Measurements from ENCODE around the gene TRAF7.
"Not testable (repeated sequence)": the region's sequence is repeated elsewhere in the genome, so short reads cannot be mapped to it uniquely, and the experiment has no call there.

The TRAF7 gene

GRCh38 chr16:2111009-2111353 lies 44.6 kb upstream of the TRAF7 start:
- not testable (repeated sequence) for H4K20me1 ChIP-seq (ENCODE audit: insufficient read depth, low read length); H3K9me3 ChIP-seq (ENCODE audit: insufficient read depth, low read length); H3K79me2 ChIP-seq (ENCODE audit: low read length); H3K27ac ChIP-seq (ENCODE audit: low read length); H3K27me3 ChIP-seq (ENCODE audit: low read depth, low read length); H3K9ac ChIP-seq (ENCODE audit: low read length); H3K4me3 ChIP-seq (ENCODE audit: low read length); H3K4me1 ChIP-seq (ENCODE audit: low read length); H3K4me2 ChIP-seq (ENCODE audit: low read length); H3K36me3 ChIP-seq (replicated peaks; ENCODE audit: low read depth, low read length); H2AFZ ChIP-seq (ENCODE audit: low read depth, low read length)

GRCh38 chr16:2111412-2112335 lies 43.9 kb upstream of the TRAF7 start:
- not testable (repeated sequence) for H3K36me3 ChIP-seq (replicated peaks; ENCODE audit: low read depth, low read length); H4K20me1 ChIP-seq (ENCODE audit: insufficient read depth, low read length)

GRCh38 chr16:2112539-2113106 lies 43.0 kb upstream of the TRAF7 start:
- not testable (repeated sequence) for H3K79me2 ChIP-seq (ENCODE audit: low read length); H4K20me1 ChIP-seq (ENCODE audit: insufficient read depth, low read length); H3K4me3 ChIP-seq (ENCODE audit: low read length); H3K27me3 ChIP-seq (ENCODE audit: low read depth, low read length); H3K4me2 ChIP-seq (ENCODE audit: low read length); H3K9ac ChIP-seq (ENCODE audit: low read length); H2AFZ ChIP-seq (ENCODE audit: low read depth, low read length); H3K4me1 ChIP-seq (ENCODE audit: low read length); H3K27ac ChIP-seq (ENCODE audit: low read length); H3K9me3 ChIP-seq (ENCODE audit: insufficient read depth, low read length); H3K36me3 ChIP-seq (replicated peaks; ENCODE audit: low read depth, low read length)

More at GRCh38 chr16:2111412-2112335, 43.9 kb upstream of the TRAF7 start:
- not testable (repeated sequence) for H3K79me2 ChIP-seq (ENCODE audit: low read length); H3K4me1 ChIP-seq (ENCODE audit: low read length); H3K27me3 ChIP-seq (ENCODE audit: low read depth, low read length); H3K4me3 ChIP-seq (ENCODE audit: low read length); H3K9ac ChIP-seq (ENCODE audit: low read length); H3K9me3 ChIP-seq (ENCODE audit: insufficient read depth, low read length); H3K27ac ChIP-seq (ENCODE audit: low read length); H2AFZ ChIP-seq (ENCODE audit: low read depth, low read length); H3K4me2 ChIP-seq (ENCODE audit: low read length)

- H3K36me3 ChIP-seq (replicated peaks; ENCODE audit: low read depth, low read length); H3K4me3 ChIP-seq (ENCODE audit: low read length); H3K9ac ChIP-seq (ENCODE audit: low read length); H4K20me1 ChIP-seq (ENCODE audit: insufficient read depth, low read length); H3K4me1 ChIP-seq (ENCODE audit: low read length); H3K4me2 ChIP-seq (ENCODE audit: low read length); H3K9me3 ChIP-seq (ENCODE audit: insufficient read depth, low read length); H3K27ac ChIP-seq (ENCODE audit: low read length); H3K27me3 ChIP-seq (ENCODE audit: low read depth, low read length); H3K79me2 ChIP-seq (ENCODE audit: low read length); H2AFZ ChIP-seq (ENCODE audit: low read depth, low read length): not testable (repeated sequence)
Observed at GRCh38 chr16:2114225-2114624, 41.4 kb upstream of the TRAF7 start.

GRCh38 chr16:2114885-2115590 lies 40.5 kb upstream of the TRAF7 start:
- not testable (repeated sequence) for H3K9ac ChIP-seq (ENCODE audit: low read length); H3K4me1 ChIP-seq (ENCODE audit: low read length); H3K27me3 ChIP-seq (ENCODE audit: low read depth, low read length); H2AFZ ChIP-seq (ENCODE audit: low read depth, low read length); H3K36me3 ChIP-seq (replicated peaks; ENCODE audit: low read depth, low read length); H3K9me3 ChIP-seq (ENCODE audit: insufficient read depth, low read length); H3K27ac ChIP-seq (ENCODE audit: low read length); H3K79me2 ChIP-seq (ENCODE audit: low read length); H4K20me1 ChIP-seq (ENCODE audit: insufficient read depth, low read length); H3K4me3 ChIP-seq (ENCODE audit: low read length); H3K4me2 ChIP-seq (ENCODE audit: low read length)

- no peak overlapping the region for H3K27ac ChIP-seq (ENCODE audit: low read length)
- H3K4me1 ChIP-seq (ENCODE audit: low read length) = no peaks in the 10 kb centered on the region
- H3K36me3 ChIP-seq (replicated peaks; ENCODE audit: low read depth, low read length) = no peaks in the 10 kb centered on the region
- H3K9me3 ChIP-seq (ENCODE audit: insufficient read depth, low read length) = no peaks in the 10 kb centered on the region
- no peaks in the 10 kb centered on the region for H3K27me3 ChIP-seq (ENCODE audit: low read depth, low read length)
- TF ChIP-seq CTCF (IDR thresholded peaks at IDR 0.05; ENCODE audit: low read depth, low read length) = no peak
- TF ChIP-seq EZH2phosphoT487 (IDR thresholded peaks at IDR 0.05; ENCODE audit: low read depth) = no peak
- no peak overlapping the region for H3K4me3 ChIP-seq (ENCODE audit: low read length)
- no peaks in the 10 kb centered on the region for H3K79me2 ChIP-seq (ENCODE audit: low read length)
- no peaks in the 10 kb centered on the region for H4K20me1 ChIP-seq (ENCODE audit: insufficient read depth, low read length)
- no peak overlapping the region for H3K4me2 ChIP-seq (ENCODE audit: low read length)
- no peak overlapping the region for H2AFZ ChIP-seq (ENCODE audit: low read depth, low read length)
- H3K9ac ChIP-seq (ENCODE audit: low read length) = no peak overlapping the region
Observed at GRCh38 chr16:2115591-2115973, 40.0 kb upstream of the TRAF7 start.

- H3K4me2 ChIP-seq (ENCODE audit: low read length); H4K20me1 ChIP-seq (ENCODE audit: insufficient read depth, low read length); H3K9me3 ChIP-seq (ENCODE audit: insufficient read depth, low read length); H2AFZ ChIP-seq (ENCODE audit: low read depth, low read length); H3K36me3 ChIP-seq (replicated peaks; ENCODE audit: low read depth, low read length); H3K4me3 ChIP-seq (ENCODE audit: low read length); H3K27ac ChIP-seq (ENCODE audit: low read length); H3K27me3 ChIP-seq (ENCODE audit: low read depth, low read length); H3K4me1 ChIP-seq (ENCODE audit: low read length); H3K9ac ChIP-seq (ENCODE audit: low read length); H3K79me2 ChIP-seq (ENCODE audit: low read length): not testable (repeated sequence)
Observed at GRCh38 chr16:2116428-2116827, 39.2 kb upstream of the TRAF7 start.

GRCh38 chr16:2117341-2117740 lies 38.2 kb upstream of the TRAF7 start:
- not testable (repeated sequence) for H2AFZ ChIP-seq (ENCODE audit: low read depth, low read length); H3K36me3 ChIP-seq (replicated peaks; ENCODE audit: low read depth, low read length); H3K9me3 ChIP-seq (ENCODE audit: insufficient read depth, low read length); H3K4me1 ChIP-seq (ENCODE audit: low read length); H3K79me2 ChIP-seq (ENCODE audit: low read length); H3K27me3 ChIP-seq (ENCODE audit: low read depth, low read length); H3K27ac ChIP-seq (ENCODE audit: low read length); H3K9ac ChIP-seq (ENCODE audit: low read length); H3K4me2 ChIP-seq (ENCODE audit: low read length); H4K20me1 ChIP-seq (ENCODE audit: insufficient read depth, low read length); H3K4me3 ChIP-seq (ENCODE audit: low read length)

Data from OCI-LY3 (cell line).